ENCODE results near the gene SIN3A.

Gene SIN3A

GRCh38 chr15:75456710-75457109 is 5.2 kb upstream of the SIN3A start:
- Histone ChIP-seq H3K9me3 (ENCODE audit: control insufficient read depth, insufficient read depth, low read length) (no peaks in the 10 kb centered on the region), H3K36me3 (ENCODE audit: control insufficient read depth, insufficient read depth, low read length) (no peaks in the 10 kb centered on the region), H3K4me1 (ENCODE audit: control insufficient read depth, insufficient read depth, low read length) (peaks cover 15% of the 10 kb centered on the region), H3K9ac (ENCODE audit: low read depth, low read length) (no peak overlapping the region), H3K27ac (ENCODE audit: low read depth, low read length) (no peak overlapping the region), H3K4me3 (ENCODE audit: low read depth, low read length) (peak overlapping the region; percentile 95), H3K27me3 (ENCODE audit: control insufficient read depth, insufficient read depth, low read length) (no peaks in the 10 kb centered on the region)

DNA sequence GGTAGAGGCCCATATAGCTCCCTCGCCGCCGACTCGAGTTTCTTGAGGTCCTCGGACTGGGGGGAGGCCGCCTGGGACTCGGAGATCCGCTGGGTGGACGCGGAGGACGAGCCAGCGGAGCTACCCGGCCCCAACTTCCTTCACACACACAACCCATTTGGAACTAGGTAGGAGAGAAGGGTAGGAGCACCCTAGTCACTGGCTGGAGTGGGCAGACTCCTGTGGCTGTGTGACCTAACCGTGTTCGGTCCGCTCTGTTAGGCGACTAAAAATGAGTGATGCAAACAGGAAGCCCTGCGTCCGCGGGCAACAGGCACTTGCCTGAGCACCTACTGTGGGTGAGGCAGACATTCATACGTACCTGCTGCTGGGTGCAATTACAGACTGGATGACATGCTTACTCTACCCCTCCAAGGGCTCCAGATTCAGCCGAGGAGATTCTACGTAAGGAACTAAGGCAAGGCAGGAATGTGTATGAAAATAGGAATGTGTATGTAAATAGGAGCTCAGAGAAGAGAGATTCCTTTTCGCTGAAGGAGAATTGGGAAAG is 4.6 kb upstream of the SIN3A start:
- Histone ChIP-seq H3K36me3 (ENCODE audit: control insufficient read depth, insufficient read depth, low read length) (no peaks in the 10 kb centered on the region), H3K27ac (ENCODE audit: low read depth, low read length) (peak overlapping the region; percentile 96), H3K27me3 (ENCODE audit: control insufficient read depth, insufficient read depth, low read length) (no peaks in the 10 kb centered on the region), H3K9me3 (ENCODE audit: control insufficient read depth, insufficient read depth, low read length) (no peaks in the 10 kb centered on the region), H3K9ac (ENCODE audit: low read depth, low read length) (peak overlapping the region; percentile 54), H3K4me3 (ENCODE audit: low read depth, low read length) (peak overlapping the region; percentile 95), H3K4me1 (ENCODE audit: control insufficient read depth, insufficient read depth, low read length) (peaks cover 13% of the 10 kb centered on the region)

DNA sequence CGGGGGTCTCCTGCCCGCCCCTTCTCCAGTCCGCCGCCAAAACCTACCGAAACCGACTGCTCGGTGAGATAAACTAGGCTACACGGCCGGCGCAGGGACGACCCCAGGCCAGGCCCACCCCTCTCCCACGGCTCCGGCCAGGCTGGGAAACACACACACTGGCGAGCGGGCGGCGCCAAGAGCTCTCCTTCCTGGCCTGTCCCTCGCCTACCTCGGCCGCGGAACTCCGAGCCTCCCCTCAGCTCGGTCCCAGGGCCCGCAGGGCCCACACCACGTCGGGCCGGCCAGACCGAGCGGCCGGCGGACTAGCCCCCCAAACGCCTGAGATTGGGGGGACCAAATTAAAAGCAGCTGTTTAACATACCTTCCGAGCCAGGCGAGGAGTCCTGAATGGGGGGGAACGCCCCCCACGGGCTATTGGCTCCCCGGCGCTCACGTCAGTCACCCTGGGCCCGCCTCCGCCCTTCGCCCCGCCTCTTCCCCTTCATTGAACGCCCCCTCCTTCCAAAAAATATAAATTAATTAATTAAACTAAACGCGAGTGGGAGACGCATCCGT is 4.0 kb upstream of the SIN3A start:
- Histone ChIP-seq H3K27me3 (ENCODE audit: control insufficient read depth, insufficient read depth, low read length) (no peaks in the 10 kb centered on the region), H3K4me1 (ENCODE audit: control insufficient read depth, insufficient read depth, low read length) (peaks cover 10% of the 10 kb centered on the region), H3K9ac (ENCODE audit: low read depth, low read length) (peak overlapping the region; percentile 54), H3K9me3 (ENCODE audit: control insufficient read depth, insufficient read depth, low read length) (no peaks in the 10 kb centered on the region), H3K27ac (ENCODE audit: low read depth, low read length) (peak overlapping the region; percentile 96), H3K36me3 (ENCODE audit: control insufficient read depth, insufficient read depth, low read length) (no peaks in the 10 kb centered on the region), H3K4me3 (ENCODE audit: low read depth, low read length) (peak overlapping the region; percentile 95)

DNA sequence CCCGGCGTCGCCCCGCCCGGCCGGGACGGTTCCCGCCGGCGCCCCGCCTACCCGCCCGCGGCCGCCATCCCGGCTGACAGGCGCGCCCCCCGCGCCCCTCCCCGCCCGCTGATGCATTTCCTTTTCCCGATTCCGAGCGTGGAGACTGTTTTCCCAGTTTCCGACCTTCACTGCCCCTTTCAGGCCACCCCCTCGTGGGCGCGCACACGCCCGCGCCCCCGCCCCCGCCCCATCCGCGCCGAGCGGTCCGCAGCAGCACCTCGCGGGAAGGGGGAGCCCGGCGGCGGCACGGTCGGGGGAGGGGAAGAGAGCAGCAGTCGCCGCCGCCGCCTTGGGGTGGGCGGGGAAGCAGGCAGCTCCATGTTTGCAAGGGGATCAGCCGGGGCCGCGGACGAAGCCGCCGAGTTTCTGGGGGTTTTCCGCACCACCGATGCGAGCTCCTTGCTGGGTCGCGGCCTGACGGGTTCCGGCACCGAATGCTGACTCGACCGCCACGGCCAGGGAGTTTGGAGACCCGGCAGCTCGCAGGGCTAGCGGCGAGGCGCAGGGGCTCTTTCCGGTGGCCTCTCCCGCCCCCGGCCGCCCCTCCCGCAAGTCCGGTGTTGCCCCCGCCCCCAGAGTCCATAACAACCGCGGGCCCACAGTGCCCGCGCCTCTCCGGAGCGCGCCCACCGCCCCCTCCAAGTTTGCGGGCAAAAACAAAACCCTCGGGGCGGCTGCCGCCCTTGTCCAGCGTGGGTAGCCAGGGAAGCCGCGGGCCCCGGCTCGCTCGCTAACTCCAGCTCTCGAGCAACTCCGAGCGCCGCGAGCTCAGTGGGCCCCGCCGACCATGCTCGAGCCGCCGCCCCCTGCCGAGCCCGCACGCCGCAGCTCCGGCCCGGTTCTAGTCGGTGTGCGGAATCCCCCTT is 3.2 kb upstream of the SIN3A start:
- H3K27me3 ChIP-seq (ENCODE audit: control insufficient read depth, insufficient read depth, low read length), result no peaks in the 10 kb centered on the region
- no peaks in the 10 kb centered on the region for H3K36me3 ChIP-seq (ENCODE audit: control insufficient read depth, insufficient read depth, low read length)
- peak overlapping the region; percentile 96 for H3K27ac ChIP-seq (ENCODE audit: low read depth, low read length)
- H3K9me3 ChIP-seq (ENCODE audit: control insufficient read depth, insufficient read depth, low read length), result no peaks in the 10 kb centered on the region
- peak overlapping the region; percentile 54 for H3K9ac ChIP-seq (ENCODE audit: low read depth, low read length)
- H3K4me1 ChIP-seq (ENCODE audit: control insufficient read depth, insufficient read depth, low read length), result peaks cover 10% of the 10 kb centered on the region
- H3K4me3 ChIP-seq (ENCODE audit: low read depth, low read length), result peak overlapping the region; percentile 95

DNA sequence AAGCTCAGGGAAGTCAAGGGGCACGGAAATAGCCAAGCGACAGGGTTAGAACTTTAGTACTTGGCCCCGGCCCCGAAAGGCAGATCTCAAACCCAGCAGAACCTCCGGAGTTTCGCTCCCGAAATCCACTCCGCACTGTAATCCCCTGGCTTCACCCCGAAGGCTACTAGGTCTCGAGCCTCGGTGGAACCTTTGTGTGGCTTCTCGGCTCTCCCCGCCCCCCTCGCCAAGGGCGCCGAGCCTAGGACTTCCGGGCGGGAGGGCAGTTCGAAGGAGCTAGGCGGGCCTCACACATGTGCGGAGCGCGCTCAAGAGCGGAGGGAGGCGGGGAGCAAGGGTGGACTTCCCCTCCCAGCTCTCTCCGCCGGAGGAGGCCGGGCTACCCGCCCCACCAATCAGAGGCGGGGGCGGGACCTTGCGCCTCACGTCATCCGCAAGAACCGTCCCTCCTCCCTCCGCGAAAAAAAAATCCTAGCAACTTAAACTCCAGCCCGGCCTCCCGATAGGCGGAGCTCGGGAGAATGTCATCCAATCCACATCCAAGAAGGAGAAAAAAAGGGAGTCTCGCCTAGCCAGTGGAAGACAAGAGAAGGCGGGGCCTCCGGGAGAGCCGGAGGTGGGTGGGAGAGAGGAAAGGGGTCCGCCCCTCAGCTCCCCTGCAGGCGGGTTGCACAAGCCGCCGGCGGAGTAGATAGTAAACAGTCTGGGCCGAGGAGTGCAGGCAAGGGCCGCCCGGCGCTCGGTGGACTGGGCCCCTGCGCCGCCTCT is 2.4 kb upstream of the SIN3A start:
- Histone ChIP-seq H3K27me3 (ENCODE audit: control insufficient read depth, insufficient read depth, low read length) (no peaks in the 10 kb centered on the region), H3K9ac (ENCODE audit: low read depth, low read length) (peak overlapping the region; percentile 86), H3K27ac (ENCODE audit: low read depth, low read length) (peak overlapping the region; percentile 99), H3K36me3 (ENCODE audit: control insufficient read depth, insufficient read depth, low read length) (no peaks in the 10 kb centered on the region), H3K9me3 (ENCODE audit: control insufficient read depth, insufficient read depth, low read length) (no peaks in the 10 kb centered on the region), H3K4me3 (ENCODE audit: low read depth, low read length) (peak overlapping the region; percentile 95), H3K4me1 (ENCODE audit: control insufficient read depth, insufficient read depth, low read length) (peaks cover 10% of the 10 kb centered on the region)

DNA sequence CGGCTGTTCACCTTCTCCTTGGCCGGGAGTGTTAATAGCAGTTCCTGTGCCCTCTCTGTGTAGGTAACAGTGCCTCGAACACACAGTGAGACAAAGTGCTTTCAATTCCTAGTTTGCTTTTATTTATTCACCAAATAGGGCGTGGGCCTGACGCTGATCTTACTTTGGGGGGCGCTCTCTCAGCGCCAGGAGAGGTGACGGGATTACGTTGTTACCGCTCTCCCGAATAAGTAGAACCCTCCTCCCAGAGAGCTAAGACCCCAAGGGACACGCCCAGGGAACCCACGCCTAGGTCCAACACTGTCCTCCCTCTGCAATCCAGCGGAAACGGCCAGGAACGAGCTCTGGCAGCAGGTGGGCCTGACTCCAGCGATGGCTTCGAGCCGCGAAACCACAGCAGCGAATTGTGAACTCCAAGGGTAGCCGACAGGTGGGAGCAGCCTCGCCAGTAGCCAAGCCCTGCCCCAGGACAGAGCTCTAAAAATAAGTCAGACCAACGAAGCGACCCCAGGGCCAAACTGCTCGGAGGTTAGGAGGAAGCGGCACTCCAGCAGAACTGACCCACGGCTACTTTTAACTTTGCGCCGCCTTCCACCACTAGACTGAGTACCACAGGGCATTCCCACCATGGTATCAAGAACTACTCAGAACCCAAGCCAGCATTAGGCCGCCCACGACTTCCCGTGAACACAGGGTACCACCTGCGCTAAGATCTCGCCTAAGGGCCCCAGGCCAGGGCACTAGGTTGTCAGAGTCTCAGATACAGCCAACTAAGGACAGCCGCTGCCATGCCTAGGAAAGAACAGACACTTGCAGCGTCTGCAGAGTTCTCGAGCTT is 1.6 kb upstream of the SIN3A start:
- Histone ChIP-seq H3K9me3 (ENCODE audit: control insufficient read depth, insufficient read depth, low read length) (no peaks in the 10 kb centered on the region), H3K4me1 (ENCODE audit: control insufficient read depth, insufficient read depth, low read length) (peaks cover 10% of the 10 kb centered on the region), H3K36me3 (ENCODE audit: control insufficient read depth, insufficient read depth, low read length) (no peaks in the 10 kb centered on the region), H3K27ac (ENCODE audit: low read depth, low read length) (peak overlapping the region; percentile 99), H3K9ac (ENCODE audit: low read depth, low read length) (peak overlapping the region; percentile 86), H3K4me3 (ENCODE audit: low read depth, low read length) (peak overlapping the region; percentile 82), H3K27me3 (ENCODE audit: control insufficient read depth, insufficient read depth, low read length) (no peaks in the 10 kb centered on the region)

GRCh38 chr15:75452364-75452864 is 924 bp upstream of the SIN3A start:
- no peaks in the 10 kb centered on the region for H3K9me3 ChIP-seq (ENCODE audit: control insufficient read depth, insufficient read depth, low read length)
- H3K4me3 ChIP-seq (ENCODE audit: low read depth, low read length), result peak overlapping the region; percentile 82
- peak overlapping the region; percentile 99 for H3K27ac ChIP-seq (ENCODE audit: low read depth, low read length)

DNA sequence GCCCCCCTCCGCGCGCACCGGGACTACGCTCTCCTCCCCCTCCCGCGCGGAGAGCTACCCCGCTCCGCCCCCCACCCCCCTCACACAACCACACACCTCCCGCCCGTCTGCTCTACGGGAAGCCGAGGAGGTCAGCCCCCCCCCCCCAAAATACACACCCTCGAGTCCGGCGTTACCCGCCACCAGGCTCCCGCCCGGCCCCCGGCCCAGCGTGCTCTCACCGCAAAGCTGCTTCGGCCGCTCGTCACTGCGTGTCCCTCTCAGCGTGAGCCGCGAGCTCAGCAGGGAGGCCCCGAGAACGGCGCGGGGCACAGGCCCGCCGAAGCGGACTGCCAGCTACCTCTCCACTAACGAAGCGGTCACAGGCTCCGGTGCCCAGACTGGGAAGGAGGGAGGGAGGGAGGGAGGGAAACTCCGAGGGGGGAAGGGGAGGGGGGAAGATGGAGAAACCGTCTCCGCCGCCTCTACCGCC is 252 bp downstream of the SIN3A start:
- Histone ChIP-seq H3K27ac (ENCODE audit: low read depth, low read length) (peak overlapping the region; percentile 100), H3K9ac (ENCODE audit: low read depth, low read length) (peak overlapping the region; percentile 79; the same call in 1 of the 2 replicates), H3K36me3 (ENCODE audit: control insufficient read depth, insufficient read depth, low read length) (peaks cover 9% of the 10 kb centered on the region), H3K4me3 (ENCODE audit: low read depth, low read length) (peak overlapping the region; percentile 81), H3K27me3 (ENCODE audit: control insufficient read depth, insufficient read depth, low read length) (no peaks in the 10 kb centered on the region), H3K9me3 (ENCODE audit: control insufficient read depth, insufficient read depth, low read length) (no peaks in the 10 kb centered on the region), H3K4me1 (ENCODE audit: control insufficient read depth, insufficient read depth, low read length) (peaks cover 3% of the 10 kb centered on the region)

More at GRCh38 chr15:75452364-75452864, 924 bp upstream of the SIN3A start:
- Histone ChIP-seq H3K27me3 (ENCODE audit: control insufficient read depth, insufficient read depth, low read length) (no peaks in the 10 kb centered on the region), H3K36me3 (ENCODE audit: control insufficient read depth, insufficient read depth, low read length) (peaks cover 5% of the 10 kb centered on the region; the same call in 1 of the 2 replicates), H3K4me1 (ENCODE audit: control insufficient read depth, insufficient read depth, low read length) (peaks cover 10% of the 10 kb centered on the region), H3K9ac (ENCODE audit: low read depth, low read length) (peak overlapping the region; percentile 86)

DNA sequence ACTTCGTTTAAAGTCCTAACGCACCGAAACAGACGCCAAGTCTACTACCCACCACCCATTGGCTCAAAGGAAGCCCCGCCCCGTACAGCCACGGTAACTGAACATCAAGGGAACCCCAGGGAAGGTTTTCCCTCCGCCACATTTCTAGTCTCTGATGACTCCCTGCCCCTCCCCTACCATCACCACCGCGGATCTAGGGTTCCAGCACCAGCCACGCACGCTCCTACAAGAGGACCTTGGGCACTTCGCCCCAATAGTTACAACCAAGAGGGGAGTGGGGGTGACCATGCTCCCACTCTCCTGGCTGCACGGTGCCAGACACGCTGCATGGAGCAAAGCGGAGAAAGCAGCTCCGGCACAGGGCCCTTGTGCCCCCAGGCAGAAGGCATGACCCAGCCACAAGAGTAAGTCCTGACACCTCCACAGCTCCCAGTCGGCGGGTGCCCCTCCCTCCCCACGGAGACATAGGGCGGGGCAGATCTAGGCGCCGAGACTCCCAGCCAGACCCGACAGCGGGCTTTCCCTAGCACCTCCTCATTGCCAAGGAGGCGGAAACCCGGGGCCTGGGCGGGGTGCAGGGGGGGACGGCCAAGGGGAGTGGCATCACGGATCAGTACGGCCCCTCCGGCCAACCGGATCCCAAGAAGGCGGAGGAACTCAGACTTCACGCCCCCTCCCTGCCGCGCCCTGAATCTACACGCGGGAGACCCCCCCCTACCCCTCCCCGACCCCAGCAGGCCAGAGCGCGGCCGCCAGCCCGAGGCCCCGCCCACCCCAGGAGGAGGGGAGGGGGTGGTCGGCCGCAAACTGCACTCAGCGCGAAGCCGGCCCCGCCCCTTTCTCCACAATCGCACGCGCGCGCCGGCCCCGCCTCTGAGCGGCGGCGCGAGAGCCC is 936 bp downstream of the SIN3A start:
- H3K9ac ChIP-seq (ENCODE audit: low read depth, low read length), result peak overlapping the region; percentile 49
- H3K4me1 ChIP-seq (ENCODE audit: control insufficient read depth, insufficient read depth, low read length), result peaks cover 2% of the 10 kb centered on the region; the same call in 1 of the 2 replicates
- H3K9me3 ChIP-seq (ENCODE audit: control insufficient read depth, insufficient read depth, low read length), result no peaks in the 10 kb centered on the region
- peak overlapping the region; percentile 86 for H3K4me3 ChIP-seq (ENCODE audit: low read depth, low read length)
- H3K36me3 ChIP-seq (ENCODE audit: control insufficient read depth, insufficient read depth, low read length), result peaks cover 13% of the 10 kb centered on the region
- peak overlapping the region; percentile 100 for H3K27ac ChIP-seq (ENCODE audit: low read depth, low read length)
- no peaks in the 10 kb centered on the region for H3K27me3 ChIP-seq (ENCODE audit: control insufficient read depth, insufficient read depth, low read length)

Data from HUES48 (cell line).